Liver (tissue), 9 donors: ENCODE results near the gene THRB. TPM values are rescaled to one million over a fixed set of nuclear protein-coding genes. Genes with fewer than 3 reads are reported as not detected.

Source experiments
- DNase-seq: peaks from one replicate; pipeline ENCODE4 v3.0.0-alpha.2; 2017; ENCODE audit warnings: low spot score
- H3K27ac ChIP-seq, 2 donors: one replicate each; pipeline ENCODE4 v1.7.0; 2013; ENCODE audit warnings: inconsistent platforms in 2 of 2, low read length in 2 of 2, control low read depth in 1 of 2, low read depth in 1 of 2, mild to moderate bottlenecking in 1 of 2
- H3K27me3 ChIP-seq, 4 donors: one replicate each; pipeline versions ENCODE4 v1.6.1 to v1.7.0; 2013; ENCODE audit warnings: low read length in 3 of 4, inconsistent platforms in 1 of 4, mild to moderate bottlenecking in 1 of 4, moderate library complexity in 1 of 4; ENCODE audit not compliant: control insufficient read depth in 4 of 4, insufficient read depth in 4 of 4
- H3K36me3 ChIP-seq, 4 donors: one replicate each; pipeline versions ENCODE4 v1.6.1 to v1.7.0; 2013; ENCODE audit warnings: low read length in 3 of 4, mild to moderate bottlenecking in 3 of 4, low read depth in 1 of 4, moderate library complexity in 1 of 4; ENCODE audit not compliant: control insufficient read depth in 4 of 4, insufficient read depth in 3 of 4
- H3K4me1 ChIP-seq, 4 donors: one replicate each; pipeline versions ENCODE4 v1.6.1 to v1.7.0; 2013; ENCODE audit warnings: low read length in 3 of 4, mild to moderate bottlenecking in 3 of 4, moderate library complexity in 1 of 4; ENCODE audit not compliant: control insufficient read depth in 4 of 4, insufficient read depth in 4 of 4
- H3K4me3 ChIP-seq, 3 donors: one replicate each; pipeline versions ENCODE4 v1.6.1 to v1.7.0; 2013; ENCODE audit warnings: low read length in 3 of 3, control low read depth in 1 of 3, low read depth in 1 of 3, mild to moderate bottlenecking in 1 of 3
- H3K9ac ChIP-seq, 2 donors: one replicate each; pipeline ENCODE4 v1.7.0; 2013; ENCODE audit warnings: low read length in 2 of 2, mild to moderate bottlenecking in 2 of 2, moderate library complexity in 2 of 2, control low read depth in 1 of 2, low read depth in 1 of 2
- H3K9me3 ChIP-seq, 4 donors: one replicate each; pipeline versions ENCODE4 v1.6.1 to v1.7.0; 2013; ENCODE audit warnings: low read length in 3 of 4; ENCODE audit not compliant: control insufficient read depth in 4 of 4
- ATF3 ChIP-seq: IDR thresholded peaks from 2 replicates; pipeline ENCODE4 v1.6.1; 2016; ENCODE audit warnings: antibody characterized with exemption
- CTCF ChIP-seq: fragments of 150-350 bp; IDR thresholded peaks from 2 replicates; pipeline ENCODE4 v1.5.1; 2017; ENCODE audit warnings: improper control_type of control experiment, low read depth, low read length; ENCODE audit not compliant: missing input control
- EGR1 ChIP-seq, 2 donors: IDR thresholded peaks; 2 replicates each; pipeline ENCODE4 v1.6.1; 2016 to 2018; ENCODE audit warnings: antibody characterized with exemption in 2 of 2, low read depth in 2 of 2
- FOXA1 ChIP-seq: IDR thresholded peaks from 2 replicates; pipeline ENCODE4 v1.6.1; 2016; ENCODE audit warnings: antibody characterized with exemption
- FOXA2 ChIP-seq: IDR thresholded peaks from 2 replicates; pipeline ENCODE4 v1.6.1; 2016; ENCODE audit warnings: antibody characterized with exemption
- GABPA ChIP-seq, 2 donors: IDR thresholded peaks in 1 of 2; conservative IDR thresholded peaks in 1 of 2; 2 replicates each; pipeline ENCODE4 v1.6.1; 2016; ENCODE audit warnings: antibody characterized with exemption in 2 of 2, mild to moderate bottlenecking in 1 of 2, moderate library complexity in 1 of 2
- HNF4A ChIP-seq, 2 donors: conservative IDR thresholded peaks; 2 replicates each; pipeline ENCODE4 v1.6.1; 2016; ENCODE audit warnings: antibody characterized with exemption in 2 of 2, mild to moderate bottlenecking in 2 of 2
- HNF4G ChIP-seq: IDR thresholded peaks from 2 replicates; pipeline ENCODE4 v1.6.1; 2016; ENCODE audit warnings: antibody characterized with exemption
- JUND ChIP-seq, 2 donors: IDR thresholded peaks; 2 replicates each; pipeline ENCODE4 v1.6.1; 2016; ENCODE audit warnings: antibody characterized with exemption in 2 of 2
- MAX ChIP-seq: IDR thresholded peaks from 2 replicates; pipeline ENCODE4 v1.6.1; 2016; ENCODE audit warnings: antibody characterized with exemption
- NR2F2 ChIP-seq: IDR thresholded peaks from 2 replicates; pipeline ENCODE4 v1.6.1; 2016; ENCODE audit warnings: antibody characterized with exemption
- RAD21 ChIP-seq, 2 donors: IDR thresholded peaks; 2 replicates each; pipeline ENCODE4 v1.6.1; 2016; ENCODE audit warnings: antibody characterized with exemption in 2 of 2, mild to moderate bottlenecking in 2 of 2
- REST ChIP-seq: IDR thresholded peaks from 2 replicates; pipeline ENCODE4 v1.6.1; 2016; ENCODE audit warnings: antibody characterized with exemption, mild to moderate bottlenecking
- RXRA ChIP-seq, 2 donors: IDR thresholded peaks; 2 replicates each; pipeline ENCODE4 v1.6.1; 2017 to 2018; ENCODE audit warnings: antibody characterized with exemption in 2 of 2, mild to moderate bottlenecking in 1 of 2
- SP1 ChIP-seq: IDR thresholded peaks from 2 replicates; pipeline ENCODE4 v1.6.1; 2018; ENCODE audit warnings: antibody characterized with exemption, mild to moderate bottlenecking
- TAF1 ChIP-seq: conservative IDR thresholded peaks from 2 replicates; pipeline ENCODE4 v1.6.1; 2016; ENCODE audit warnings: antibody characterized with exemption, mild to moderate bottlenecking
- YY1 ChIP-seq: IDR thresholded peaks from 2 replicates; pipeline ENCODE4 v1.6.1; 2016; ENCODE audit warnings: antibody characterized with exemption, mild to moderate bottlenecking
- WGBS: extraction: QIAGEN DNeasy Blood & Tissue Kit; methylation state at CpG from one replicate; pipeline ENCODE4 v1.1.7; 2013; 5-methylcytosine and 5-hydroxymethylcytosine counted together
- polyA plus RNA-seq, 2 donors: library from polyadenylated mRNA; stranded (reverse) in 1 of 2; unstranded in 1 of 2; fragments of 200-250 nt in 1 of 2; fragments of >200 nt in 1 of 2; fragmentation: Nextera tagmentation in 1 of 2; extraction: Ambion mirVana in 1 of 2; gene quantifications; one replicate each; pipeline versions ENCODE4 v1.2.1 to v1.2.3, GENCODE V29; 2013 to 2015
- total RNA-seq, 2 donors: library from RNA; depleted of rRNA; stranded (reverse); fragments of >200 nt; gene quantifications; one replicate each; pipeline ENCODE4 v1.2.3, GENCODE V29; 2014
- donor health status: healthy.
- donor health status: healthy.
- donor health status: healthy.
- donor health status: healthy.
- donor health status: healthy.

THRB gene
- total and polyA plus RNA-seq, 4 donors = 5.9 to 23.9 (median 9.3) TPM

- TF ChIP-seq REST (no peak), TAF1 (no peak), FOXA2 (no peak), HNF4G (no peak), JUND (IDR thresholded peaks at IDR 0.05) (no peak)
Measured at GRCh38 chr3:24374801-24375200, 119.8 kb downstream of the THRB start (continued).

GRCh38 chr3:24373198-24373959 lies 121.3 kb downstream of the THRB start:
- H3K36me3 ChIP-seq = no peaks in the 10 kb centered on the region
- TF ChIP-seq SP1 (peak; percentile 17), HNF4A (conservative IDR thresholded peaks at IDR 0.05) (peak; percentile 44 to 55), EGR1 (IDR thresholded peaks at IDR 0.05; ENCODE audit: low read depth in 2 of 2) (no peak), RXRA (IDR thresholded peaks at IDR 0.05) (peak in 1 of 2 donors; percentile 74), JUND (IDR thresholded peaks at IDR 0.05) (peak in 1 of 2 donors; percentile 19), NR2F2 (no peak), YY1 (peak; percentile 29), RAD21 (IDR thresholded peaks at IDR 0.05) (peak in 1 of 2 donors; percentile 21)
- no peak overlapping the region for H3K4me3 ChIP-seq
- peaks cover 2 to 36% (median 9%) of the 10 kb centered on the region in 4 donors for H3K4me1 ChIP-seq
- H3K27me3 ChIP-seq = no peaks in the 10 kb centered on the region
- H3K27ac ChIP-seq = peak overlapping the region; percentile 51 to 61
- WGBS = 65% methylated on average over 9 of the region's 9 CpGs
- H3K9me3 ChIP-seq = no peaks in the 10 kb centered on the region
- DNase-seq = no peak
- no peak overlapping the region for H3K9ac ChIP-seq

GRCh38 chr3:24372559-24373197 lies 122.0 kb downstream of the THRB start:
- Histone ChIP-seq H3K4me3 (no peak overlapping the region), H3K36me3 (no peaks in the 10 kb centered on the region), H3K4me1 (peaks cover 2 to 32% (median 9%) of the 10 kb centered on the region in 4 donors), H3K27me3 (no peaks in the 10 kb centered on the region), H3K9ac (no peak overlapping the region), H3K9me3 (no peaks in the 10 kb centered on the region), H3K27ac (peak overlapping the region; percentile 51 to 61)
- 85% methylated on average over 3 of the region's 3 CpGs for WGBS
- no peak for DNase-seq
- TF ChIP-seq YY1 = no peak
- TF ChIP-seq GABPA (IDR thresholded peaks at IDR 0.05 in 1 of 2, conservative IDR thresholded peaks at IDR 0.05 in 1 of 2) = no peak
- no peak for TF ChIP-seq CTCF
- TF ChIP-seq REST = no peak
- TF ChIP-seq JUND (IDR thresholded peaks at IDR 0.05) = no peak
- TF ChIP-seq NR2F2 = no peak
- no peak for TF ChIP-seq RXRA (IDR thresholded peaks at IDR 0.05)
- TF ChIP-seq MAX = no peak
- no peak for TF ChIP-seq HNF4A (conservative IDR thresholded peaks at IDR 0.05)
- TF ChIP-seq FOXA2 = no peak
- no peak for TF ChIP-seq ATF3
- no peak for TF ChIP-seq FOXA1
- no peak for TF ChIP-seq EGR1 (IDR thresholded peaks at IDR 0.05; ENCODE audit: low read depth in 2 of 2)
- TF ChIP-seq RAD21 (IDR thresholded peaks at IDR 0.05) = no peak
- no peak for TF ChIP-seq HNF4G
- no peak for TF ChIP-seq TAF1
